ENCODE measurements around the gene FIZ1.

Gene FIZ1

DNA sequence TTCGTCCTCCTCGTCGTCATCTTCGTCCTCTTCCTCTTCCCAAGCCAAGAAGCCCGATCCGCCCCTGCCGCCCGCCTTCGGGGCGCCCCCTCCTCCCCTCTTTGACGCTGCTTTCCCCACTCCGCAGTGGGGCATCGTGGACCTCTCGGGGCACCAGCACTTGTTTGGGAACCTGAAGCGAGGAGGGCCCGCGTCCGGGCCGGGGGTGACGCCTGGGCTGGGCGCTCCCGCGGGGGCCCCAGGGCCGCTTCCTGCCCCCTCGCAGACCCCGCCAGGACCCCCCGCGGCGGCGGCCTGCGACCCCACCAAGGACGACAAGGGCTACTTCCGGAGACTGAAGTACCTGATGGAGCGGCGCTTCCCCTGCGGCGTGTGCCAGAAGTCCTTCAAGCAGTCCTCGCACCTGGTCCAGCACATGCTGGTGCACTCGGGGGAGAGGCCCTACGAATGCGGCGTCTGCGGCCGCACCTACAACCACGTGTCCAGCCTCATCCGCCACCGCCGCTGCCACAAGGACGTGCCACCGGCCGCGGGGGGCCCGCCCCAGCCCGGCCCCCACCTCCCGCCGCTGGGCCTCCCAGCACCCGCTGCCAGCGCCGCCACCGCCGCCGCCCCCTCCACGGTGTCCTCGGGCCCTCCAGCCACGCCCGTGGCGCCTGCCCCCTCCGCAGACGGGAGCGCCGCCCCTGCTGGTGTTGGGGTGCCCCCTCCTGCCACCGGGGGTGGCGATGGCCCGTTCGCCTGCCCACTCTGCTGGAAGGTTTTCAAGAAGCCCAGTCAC, 14.8 kb upstream of the FIZ1 start:
- TF ChIP-seq, protein P1, sequence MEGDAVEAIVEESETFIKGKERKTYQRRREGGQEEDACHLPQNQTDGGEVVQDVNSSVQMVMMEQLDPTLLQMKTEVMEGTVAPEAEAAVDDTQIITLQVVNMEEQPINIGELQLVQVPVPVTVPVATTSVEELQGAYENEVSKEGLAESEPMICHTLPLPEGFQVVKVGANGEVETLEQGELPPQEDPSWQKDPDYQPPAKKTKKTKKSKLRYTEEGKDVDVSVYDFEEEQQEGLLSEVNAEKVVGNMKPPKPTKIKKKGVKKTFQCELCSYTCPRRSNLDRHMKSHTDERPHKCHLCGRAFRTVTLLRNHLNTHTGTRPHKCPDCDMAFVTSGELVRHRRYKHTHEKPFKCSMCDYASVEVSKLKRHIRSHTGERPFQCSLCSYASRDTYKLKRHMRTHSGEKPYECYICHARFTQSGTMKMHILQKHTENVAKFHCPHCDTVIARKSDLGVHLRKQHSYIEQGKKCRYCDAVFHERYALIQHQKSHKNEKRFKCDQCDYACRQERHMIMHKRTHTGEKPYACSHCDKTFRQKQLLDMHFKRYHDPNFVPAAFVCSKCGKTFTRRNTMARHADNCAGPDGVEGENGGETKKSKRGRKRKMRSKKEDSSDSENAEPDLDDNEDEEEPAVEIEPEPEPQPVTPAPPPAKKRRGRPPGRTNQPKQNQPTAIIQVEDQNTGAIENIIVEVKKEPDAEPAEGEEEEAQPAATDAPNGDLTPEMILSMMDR (IDR thresholded peaks at IDR 0.05; ENCODE audit: insufficient read depth, low read length, missing control alignments) = no peak
- DNase-seq (ENCODE audit: low read depth, low spot score) = no peak
- ChIA-PET POLR2A (no interaction called here), CTCF (interaction anchor here (0.6 kb wide), 1 partner anchor 10 kb away, joined by 4 read pairs; no protein-coding TSS in a partner anchor)
- no peak overlapping the region for H3K4me3 ChIP-seq (ENCODE audit: low read depth, low read length)

DNA sequence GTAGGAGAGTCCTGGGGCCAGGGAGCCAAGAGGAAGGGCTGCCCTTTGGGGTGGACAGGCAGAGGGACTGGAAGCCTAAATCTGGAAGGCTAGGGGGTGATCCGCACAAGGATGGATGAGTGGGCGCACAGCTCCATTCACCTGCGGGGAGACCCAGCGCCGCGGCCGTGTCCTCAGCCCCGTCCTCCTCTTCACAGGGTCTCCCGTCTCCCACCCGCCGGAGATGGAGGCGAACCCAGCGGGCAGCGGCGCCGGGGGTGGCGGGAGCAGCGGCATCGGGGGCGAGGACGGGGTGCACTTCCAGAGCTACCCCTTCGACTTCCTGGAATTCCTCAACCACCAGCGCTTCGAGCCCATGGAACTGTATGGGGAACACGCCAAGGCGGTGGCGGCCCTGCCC, 14.1 kb upstream of the FIZ1 start:
- H3K4me3 ChIP-seq (ENCODE audit: low read depth, low read length) = no peak overlapping the region
- POLR2A ChIA-PET = no interaction called here
- TF ChIP-seq, protein P1 (IDR thresholded peaks at IDR 0.05; ENCODE audit: insufficient read depth, low read length, missing control alignments) = no peak
- CTCF ChIA-PET = interaction anchor here (0.6 kb wide), 1 partner anchor 9 kb away, joined by 4 read pairs; no protein-coding TSS in a partner anchor
- no peak for DNase-seq (ENCODE audit: low read depth, low spot score)

DNA sequence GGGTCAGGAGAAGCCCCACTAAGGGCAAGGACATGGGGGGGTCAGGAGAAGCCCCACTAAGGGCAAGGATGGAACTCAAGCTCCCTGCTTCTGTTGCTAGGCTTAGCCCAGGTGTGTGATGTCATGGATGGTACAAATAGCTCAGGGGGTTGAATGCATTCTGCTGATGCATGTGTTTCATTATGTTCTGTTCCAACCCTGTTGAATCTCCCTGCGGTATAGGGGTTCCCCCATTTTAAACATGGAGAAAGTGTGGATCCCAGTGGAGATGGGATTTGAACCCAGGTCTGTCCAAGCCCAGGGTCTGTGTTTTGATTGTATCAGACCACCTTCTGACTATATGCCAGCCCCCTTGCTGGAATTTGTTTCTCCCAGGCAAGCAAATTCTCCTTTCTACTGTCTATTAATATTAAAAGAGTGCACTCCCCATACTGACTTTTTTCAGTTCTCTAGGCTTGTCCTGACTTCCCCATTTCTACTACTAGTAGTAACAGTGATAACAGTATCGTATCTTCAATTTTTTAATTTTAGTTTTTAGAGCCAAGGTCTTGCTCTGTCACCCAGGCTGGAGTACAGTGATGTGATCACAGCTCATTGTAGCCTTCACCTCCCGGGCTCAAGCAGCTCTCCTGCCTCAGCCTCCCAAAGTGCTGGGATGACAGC, 12.8 kb upstream of the FIZ1 start:
- DNase-seq (ENCODE audit: low read depth, low spot score) = no peak
- TF ChIP-seq, protein P1 (IDR thresholded peaks at IDR 0.05; ENCODE audit: insufficient read depth, low read length, missing control alignments) = no peak
- POLR2A ChIA-PET = interaction anchor here (1.1 to 1.2 kb wide), 2 partner anchors 12 to 42 kb away, joined by 3 to 4 read pairs; partner anchors contain the start of gene ZNF784
- H3K4me3 ChIP-seq (ENCODE audit: low read depth, low read length) = no peak overlapping the region
- CTCF ChIA-PET = interaction anchor here (0.9 to 2.7 kb wide), 4 partner anchors 11 to 108 kb away, joined by 3 to 13 read pairs (median 11); partner anchors contain the start of gene ZNF784

DNA sequence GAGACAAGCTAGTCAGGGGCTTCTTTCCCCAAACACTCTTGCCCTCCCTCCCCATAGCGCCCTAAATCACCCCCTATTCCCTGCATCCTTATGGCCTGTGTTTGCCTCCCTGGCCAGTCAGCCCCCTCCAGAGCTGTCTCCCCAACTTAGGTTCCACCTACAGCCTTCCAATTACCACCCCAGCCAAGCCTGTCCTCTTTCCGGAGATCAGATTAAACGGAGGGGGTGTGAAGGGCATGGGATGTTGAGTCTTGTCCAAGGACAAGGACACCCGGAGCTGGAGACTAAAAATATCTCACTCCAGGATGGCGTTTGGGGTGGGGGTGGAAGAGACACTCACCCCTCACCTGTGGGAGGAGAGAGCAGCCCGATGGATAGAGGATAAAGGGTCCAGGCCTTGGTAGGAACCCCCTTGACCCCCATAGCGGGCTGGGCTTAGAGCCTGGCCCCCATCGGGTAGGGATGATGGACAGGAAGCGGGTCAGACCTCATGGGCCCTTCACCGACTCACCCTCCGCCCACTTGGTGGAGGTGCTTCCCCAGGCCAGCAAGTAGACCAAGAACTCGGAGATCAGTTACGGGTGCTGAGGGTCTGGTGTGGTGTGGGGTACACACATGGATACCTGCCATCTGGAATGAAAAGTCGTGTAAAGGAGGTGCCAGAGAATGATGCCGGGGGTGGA, 12.1 kb upstream of the FIZ1 start:
- ChIA-PET POLR2A (interaction anchor here (1.2 kb wide), 1 partner anchor 13 kb away, joined by 4 read pairs; the partner anchor contains the start of gene ZNF784), CTCF (interaction anchor here (2.1 to 2.7 kb wide), 3 partner anchors 12 to 107 kb away, joined by 10 to 13 read pairs (median 12); partner anchors contain the start of gene ZNF784)
- TF ChIP-seq, protein P1 (IDR thresholded peaks at IDR 0.05; ENCODE audit: insufficient read depth, low read length, missing control alignments) = no peak
- DNase-seq (ENCODE audit: low read depth, low spot score) = no peak
- no peak overlapping the region for H3K4me3 ChIP-seq (ENCODE audit: low read depth, low read length)

DNA sequence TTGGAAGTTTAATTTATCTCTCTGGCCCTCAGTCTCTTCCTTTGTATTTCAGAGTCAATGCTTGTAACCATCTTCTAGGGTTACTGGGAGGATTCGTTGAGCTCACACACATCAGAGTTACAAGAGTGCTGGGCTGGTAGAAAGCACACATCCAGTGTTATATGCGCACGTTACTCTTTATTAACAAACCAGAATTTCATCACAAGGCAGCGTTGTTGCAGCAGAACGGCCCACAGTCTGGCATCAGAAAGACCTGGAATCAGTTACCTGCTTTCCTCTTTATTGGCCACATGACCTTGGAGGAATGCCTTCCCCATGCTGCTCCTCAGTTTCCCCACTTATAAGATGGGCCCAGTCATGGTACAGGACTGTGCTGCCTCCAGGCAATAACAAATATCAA, 10.0 kb upstream of the FIZ1 start:
- POLR2A ChIA-PET = no interaction called here
- no peak for DNase-seq (ENCODE audit: low read depth, low spot score)
- TF ChIP-seq, protein P1 (IDR thresholded peaks at IDR 0.05; ENCODE audit: insufficient read depth, low read length, missing control alignments) = no peak
- CTCF ChIA-PET = interaction anchor here (1.0 to 2.7 kb wide), 2 partner anchors 14 to 469 kb away, joined by 3 to 10 read pairs; partner anchors contain the start of gene ZNF784
- no peak overlapping the region for H3K4me3 ChIP-seq (ENCODE audit: low read depth, low read length)
